H1 (cell line): Measurements from ENCODE around the gene SLC7A5. TPM values are rescaled to one million over a fixed set of nuclear protein-coding genes. Genes with fewer than 3 reads are reported as not detected.
A peak's percentile ranks its signal among the peaks of the same experiment; 100 is the strongest.

Experiments
- CTCF ChIA-PET: fragments of 300-600 bp; sonication (Branson Sonifier 250); formaldehyde crosslinking; loops from one replicate; lab custom pipeline; 2021; ENCODE audit not compliant: partially characterized antibody; lab: Charles Lee
- POLR2A ChIA-PET: fragments of 300-600 bp; sonication (Branson Sonifier 250); formaldehyde crosslinking; loops from one replicate; lab custom pipeline; 2021; ENCODE audit warnings: inconsistent platforms; ENCODE audit not compliant: partially characterized antibody; lab: Charles Lee
- DNase-seq, 2 experiments: peaks; one replicate each; pipeline versions ENCODE4 v3.0.0 to v3.0.0-alpha.2; 2010 to 2022; ENCODE audit warnings: low spot score in 2 of 2, low read depth in 1 of 2, mixed read lengths in 1 of 2
- FAIRE-seq: peaks from 2 replicates; lab custom pipeline; 2011; peaks lifted over from hg19 to GRCh38; lab: Jason Lieb, UNC
- H2AFZ ChIP-seq: 2 replicates; pipeline ENCODE4 v1.8.1; 2012; ENCODE audit warnings: low read length, inconsistent platforms
- H2AK5ac ChIP-seq: 2 replicates; pipeline ENCODE4 v1.6.1; 2013; ENCODE audit warnings: low read depth, low read length
- H2BK120ac ChIP-seq: replicated peaks from 2 replicates; pipeline ENCODE3; 2013; ENCODE audit warnings: low read depth, low read length, inconsistent platforms
- H2BK12ac ChIP-seq: 2 replicates; pipeline ENCODE4 v1.6.1; 2013; ENCODE audit warnings: low read depth, low read length
- H2BK15ac ChIP-seq: 2 replicates; pipeline ENCODE4 v1.6.1; 2013; ENCODE audit warnings: low read length
- H2BK20ac ChIP-seq: 2 replicates; pipeline ENCODE4 v1.6.1; 2013; ENCODE audit warnings: low read length
- H2BK5ac ChIP-seq: 2 replicates; pipeline ENCODE4 v1.6.1; 2013; ENCODE audit warnings: low read depth, low read length
- H3K14ac ChIP-seq: 2 replicates; pipeline ENCODE4 v1.6.1; 2013; ENCODE audit warnings: inconsistent platforms; ENCODE audit not compliant: insufficient read length
- H3K18ac ChIP-seq: 2 replicates; pipeline ENCODE4 v1.6.1; 2013; ENCODE audit warnings: low read length; ENCODE audit errors: extremely low read depth
- H3K23ac ChIP-seq: 2 replicates; pipeline ENCODE4 v1.6.1; 2013; ENCODE audit warnings: inconsistent platforms; ENCODE audit not compliant: insufficient read length
- H3K23me2 ChIP-seq: 2 replicates; pipeline ENCODE4 v1.6.1; 2013; ENCODE audit warnings: low read depth, low read length
- H3K27ac ChIP-seq: 2 replicates; pipeline ENCODE4 v1.6.1; 2011; ENCODE audit warnings: low read depth, low read length, inconsistent platforms
- H3K27me3 ChIP-seq, 4 experiments: replicated peaks in 1 of 4; 1 replicate in 1 of 4; 2 replicates in 3 of 4; pipeline versions ENCODE4 v1.6.1 to v1.8.1; 2011 to 2013; ENCODE audit warnings: low read length in 3 of 4, mild to moderate bottlenecking in 3 of 4, inconsistent platforms in 2 of 4, mixed read lengths in 2 of 4, moderate library complexity in 1 of 4; ENCODE audit not compliant: control insufficient read depth in 3 of 4, insufficient read depth in 3 of 4; ENCODE audit errors: extremely low read depth in 1 of 4
- H3K36me3 ChIP-seq, 4 experiments: 2 replicates each; pipeline versions ENCODE4 v1.6.1 to v1.8.1; 2011 to 2013; ENCODE audit warnings: mild to moderate bottlenecking in 4 of 4, low read length in 3 of 4, moderate library complexity in 2 of 4, control low read depth in 1 of 4, inconsistent platforms in 1 of 4; ENCODE audit not compliant: insufficient read depth in 4 of 4, control insufficient read depth in 2 of 4
- H3K4ac ChIP-seq: replicated peaks from 2 replicates; pipeline ENCODE3; 2013; ENCODE audit warnings: low read length, low read depth, mixed read lengths, inconsistent platforms; ENCODE audit not compliant: insufficient read length
- H3K4me1 ChIP-seq, 4 experiments: replicated peaks in 1 of 4; 1 replicate in 1 of 4; 2 replicates in 3 of 4; pipeline versions ENCODE4 v1.6.1 to v1.8.1; 2011 to 2013; ENCODE audit warnings: low read length in 3 of 4, inconsistent platforms in 2 of 4, mixed read lengths in 1 of 4; ENCODE audit not compliant: insufficient read depth in 4 of 4, control insufficient read depth in 3 of 4
- H3K4me2 ChIP-seq, 2 experiments: 2 replicates each; pipeline versions ENCODE4 v1.6.1 to v1.8.1; 2011 to 2013; ENCODE audit warnings: low read depth in 2 of 2, low read length in 2 of 2, control low read depth in 1 of 2, inconsistent platforms in 1 of 2, mild to moderate bottlenecking in 1 of 2; ENCODE audit not compliant: insufficient read depth in 1 of 2
- H3K4me3 ChIP-seq, 4 experiments: fragments of 200-600, 300-600 bp in 1 of 4; sonication (generic), shearing (Covaris generic), sonication (Bioruptor Twin) in 1 of 4; 2 replicates each; pipeline versions ENCODE4 v1.5.1 to v1.8.1; 2011 to 2016; ENCODE audit warnings: low read length in 4 of 4, low read depth in 3 of 4, control low read depth in 2 of 4, inconsistent platforms in 2 of 4, mild to moderate bottlenecking in 2 of 4, mixed read lengths in 1 of 4, moderate library complexity in 1 of 4; ENCODE audit not compliant: insufficient read depth in 2 of 4; ENCODE audit errors: extremely low read depth in 1 of 4
- H3K56ac ChIP-seq: replicated peaks from 2 replicates; pipeline ENCODE3; 2013; ENCODE audit warnings: low read depth, mild to moderate bottlenecking, mixed read lengths, low read length, inconsistent platforms; ENCODE audit not compliant: insufficient read length
- H3K79me1 ChIP-seq: 2 replicates; pipeline ENCODE4 v1.6.1; 2013; ENCODE audit warnings: low read depth, low read length, control low read depth
- H3K79me2 ChIP-seq, 2 experiments: 2 replicates each; pipeline versions ENCODE4 v1.6.1 to v1.8.1; 2012 to 2013; ENCODE audit warnings: low read length in 2 of 2, mild to moderate bottlenecking in 2 of 2, inconsistent platforms in 1 of 2; ENCODE audit not compliant: insufficient read depth in 2 of 2, control insufficient read depth in 1 of 2
- H3K9ac ChIP-seq, 4 experiments: replicated peaks in 1 of 4; 1 replicate in 1 of 4; 2 replicates in 3 of 4; pipeline versions ENCODE4 v1.6.1 to v1.8.1; 2011 to 2013; ENCODE audit warnings: low read depth in 3 of 4, low read length in 3 of 4, control low read depth in 2 of 4, mild to moderate bottlenecking in 2 of 4, moderate library complexity in 2 of 4, inconsistent platforms in 1 of 4; ENCODE audit errors: extremely low read depth in 1 of 4
- H3K9me3 ChIP-seq, 2 experiments: 2 replicates each; pipeline versions ENCODE4 v1.6.1 to v1.8.1; 2012 to 2013; ENCODE audit warnings: mild to moderate bottlenecking in 2 of 2, moderate library complexity in 2 of 2, control low read depth in 1 of 2, inconsistent platforms in 1 of 2, low read depth in 1 of 2, low read length in 1 of 2, mixed read lengths in 1 of 2; ENCODE audit not compliant: insufficient read depth in 2 of 2
- H4K20me1 ChIP-seq, 2 experiments: replicated peaks in 1 of 2; 2 replicates each; pipeline versions ENCODE3 to v1.8.1; 2011 to 2013; ENCODE audit warnings: inconsistent platforms in 2 of 2, low read length in 2 of 2, mild to moderate bottlenecking in 1 of 2; ENCODE audit not compliant: insufficient read depth in 2 of 2, control insufficient read depth in 1 of 2
- H4K5ac ChIP-seq: 2 replicates; pipeline ENCODE4 v1.6.1; 2013; ENCODE audit warnings: low read length, low read depth, mixed read lengths, inconsistent platforms; ENCODE audit not compliant: insufficient read length
- H4K8ac ChIP-seq: 2 replicates; pipeline ENCODE4 v1.8.0; 2013; ENCODE audit warnings: mild to moderate bottlenecking, moderate library complexity, low read length, inconsistent platforms; ENCODE audit not compliant: insufficient read depth; ENCODE audit errors: extremely low read depth
- H4K91ac ChIP-seq: replicated peaks from 2 replicates; pipeline ENCODE3; 2013; ENCODE audit warnings: low read length, mixed read lengths, inconsistent platforms; ENCODE audit not compliant: insufficient read length
- CHD2 ChIP-seq: IDR thresholded peaks from 2 replicates; pipeline ENCODE4 v1.6.1; 2012; ENCODE audit warnings: low read length, improper control_type of control experiment
- HDAC2 ChIP-seq, 2 experiments: fragments of 300-600 bp in 1 of 2; sonication (generic) in 1 of 2; IDR thresholded peaks; 2 replicates each; pipeline ENCODE4 v1.6.1; 2011 to 2012; ENCODE audit warnings: low read depth in 2 of 2, low read length in 2 of 2, mild to moderate bottlenecking in 2 of 2, moderate library complexity in 2 of 2, borderline replicate concordance in 1 of 2, inconsistent platforms in 1 of 2
- JUN ChIP-seq: IDR thresholded peaks from 2 replicates; pipeline ENCODE4 v1.6.1; 2011; ENCODE audit warnings: low read depth, mild to moderate bottlenecking, improper control_type of control experiment, low read length
- KDM1A ChIP-seq: fragments of 200-600, 300-600 bp; sonication (generic); IDR thresholded peaks from 2 replicates; pipeline ENCODE4 v1.7.1; 2016; ENCODE audit warnings: mild to moderate bottlenecking, low read length, borderline replicate concordance
- NANOG ChIP-seq: IDR thresholded peaks from 2 replicates; pipeline ENCODE4 v1.6.1; 2011; ENCODE audit warnings: low read length, low read depth, mild to moderate bottlenecking, inconsistent platforms; ENCODE audit not compliant: insufficient read depth, poor library complexity, severe bottlenecking
- RFX5 ChIP-seq: IDR thresholded peaks from 2 replicates; pipeline ENCODE4 v1.6.1; 2011; ENCODE audit warnings: low read depth, low read length, improper control_type of control experiment, borderline replicate concordance
- SP1 ChIP-seq: IDR thresholded peaks from 2 replicates; pipeline ENCODE4 v1.6.1; 2011; ENCODE audit warnings: low read depth, low read length
- SRF ChIP-seq: IDR thresholded peaks from 2 replicates; pipeline ENCODE4 v1.6.1; 2011; ENCODE audit warnings: mild to moderate bottlenecking, low read depth, low read length, moderate library complexity
- WGBS, 2 experiments: shearing (Covaris generic) in 1 of 2; methylation state at CpG; one replicate each; pipeline versions ENCODE4 v1.1.6 to v1.1.7; 2013 to 2015; ENCODE audit warnings: low lambda C conversion rate in 2 of 2, mixed read lengths in 2 of 2, inconsistent platforms in 1 of 2, low coverage in 1 of 2, missing lambda C conversion rate in 1 of 2; ENCODE audit not compliant: insufficient replicate concordance in 2 of 2, insufficient coverage in 1 of 2, insufficient read length in 1 of 2; ENCODE audit errors: extremely low coverage in 1 of 2, missing lambda C conversion rate in 1 of 2; 5-methylcytosine and 5-hydroxymethylcytosine counted together
- polyA plus RNA-seq, 7 experiments: library from polyadenylated mRNA; depleted of rRNA in 3 of 7; stranded (reverse) in 5 of 7; unstranded in 2 of 7; fragments of >200 nt in 5 of 7; fragments of 200-250 nt in 2 of 7; gene quantifications; 1 replicate in 5 of 7; 2 replicates in 1 of 7; 4 replicates in 1 of 7; pipeline versions ENCODE4 v1.2.1 to v1.2.3, GENCODE V29; 2011 to 2013; ENCODE audit warnings: missing spikeins in 2 of 7, mixed read lengths in 2 of 7
- total RNA-seq: library from RNA; stranded (reverse); fragmentation: NEBNext Ultra II Directional; extraction: Animal tissue kit (Norgen Biotek cat#: 25700); gene quantifications from 2 replicates; pipeline ENCODE4 v1.2.1, GENCODE V29; 2021

The SLC7A5 gene
- total and polyA plus RNA-seq, 2 of the 8 experiments (the other 6 are each of a cell fraction or from before 2014, with no cell fraction given): 68.2 to 341 TPM

DNA sequence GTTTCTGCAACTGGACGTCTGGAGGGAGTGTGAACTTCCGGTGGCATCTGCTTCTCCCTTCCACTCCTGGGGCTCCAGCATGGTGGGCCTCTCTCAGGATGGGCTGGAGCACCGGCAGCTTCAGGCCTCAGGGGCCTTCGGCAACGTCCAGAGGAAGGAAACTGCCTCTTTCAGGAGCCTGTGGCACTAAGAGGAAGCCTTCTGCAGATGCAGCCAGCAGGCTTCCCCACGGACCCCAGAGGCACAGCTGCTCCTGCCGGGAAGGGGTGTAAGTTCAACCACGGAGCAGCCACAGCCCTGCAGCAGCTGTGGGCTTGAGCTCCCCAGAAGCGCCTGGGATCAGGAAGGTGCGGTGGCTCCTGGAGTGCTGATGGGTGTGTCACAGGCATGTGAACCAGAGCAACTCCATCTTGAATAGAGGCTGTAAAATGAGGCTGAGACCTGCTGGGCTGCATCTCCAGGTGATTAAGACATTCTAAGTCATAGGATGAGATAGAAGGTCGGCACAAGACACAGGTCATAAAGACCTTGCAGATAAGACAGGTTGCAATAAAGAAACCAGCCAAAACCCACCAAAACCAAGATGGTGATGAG lies 52.7 kb downstream of the SLC7A5 start:
- Histone ChIP-seq H2BK120ac (no peak overlapping the region), H4K91ac (no peak overlapping the region), H3K18ac (no peak overlapping the region), H4K20me1 (no peaks in the 10 kb centered on the region), H3K79me2 (no peaks in the 10 kb centered on the region), H3K23ac (no peak overlapping the region), H3K79me1 (no peaks in the 10 kb centered on the region), H3K36me3 (no peaks in the 10 kb centered on the region), H2BK5ac (peak overlapping the region; percentile 16; the same call in 1 of the 2 replicates), H3K4ac (peak overlapping the region; percentile 53), H4K8ac (peak overlapping the region; percentile 71; the same call in 1 of the 2 replicates), H3K14ac (no peak overlapping the region), H3K4me2 (no peak overlapping the region), H2BK15ac (no peak overlapping the region; the same call in 1 of the 2 replicates), H3K4me1 (peaks cover 7 to 18% (median 12%) of the 10 kb centered on the region in 4 experiments), H2AK5ac (no peak overlapping the region), H3K56ac (no peak overlapping the region), H2AFZ (no peak overlapping the region), H3K4me3 (no peak overlapping the region), H2BK20ac (no peak overlapping the region), H4K5ac (no peak overlapping the region), H3K9ac (no peak overlapping the region), H2BK12ac (no peak overlapping the region; the same call in 1 of the 2 replicates), H3K27ac (no peak overlapping the region), H3K23me2 (no peaks in the 10 kb centered on the region), H3K9me3 (no peaks in the 10 kb centered on the region), H3K27me3 (no peaks in the 10 kb centered on the region)
- POLR2A ChIA-PET: interaction anchor here (1.0 to 5.7 kb wide), 7 partner anchors 10 to 37 kb away, joined by 3 to 30 read pairs (median 3); no protein-coding TSS in a partner anchor
- no peak for TF ChIP-seq CHD2
- TF ChIP-seq NANOG: no peak
- TF ChIP-seq JUN: no peak
- no peak for TF ChIP-seq SRF
- no peak for TF ChIP-seq SP1
- no peak for TF ChIP-seq RFX5
- no peak for TF ChIP-seq HDAC2 (IDR thresholded peaks at IDR 0.05; ENCODE audit: borderline replicate concordance in 1 of 2, low read depth in 2 of 2, low read length in 2 of 2)
- TF ChIP-seq KDM1A: no peak
- DNase-seq (no peak), FAIRE-seq (no peak)
- 87% methylated on average over 10 of the region's 11 CpGs; no CpG with 5 or more reads in 1 of the 2 experiments for WGBS, 2 experiments
- CTCF ChIA-PET: interaction anchor here (0.7 to 2.1 kb wide), 11 partner anchors 9 to 73 kb away, joined by 3 to 14 read pairs (median 5); no protein-coding TSS in a partner anchor
